Measurements from ENCODE around the gene DHX32. TPM values are rescaled to one million over a fixed set of nuclear protein-coding genes. Genes with fewer than 3 reads are reported as not detected.

The DHX32 gene
- total and polyA plus RNA-seq, 2 of the 4 experiments (the other 2 are of a cell fraction): 15.6 to 27.8 TPM

DNA sequence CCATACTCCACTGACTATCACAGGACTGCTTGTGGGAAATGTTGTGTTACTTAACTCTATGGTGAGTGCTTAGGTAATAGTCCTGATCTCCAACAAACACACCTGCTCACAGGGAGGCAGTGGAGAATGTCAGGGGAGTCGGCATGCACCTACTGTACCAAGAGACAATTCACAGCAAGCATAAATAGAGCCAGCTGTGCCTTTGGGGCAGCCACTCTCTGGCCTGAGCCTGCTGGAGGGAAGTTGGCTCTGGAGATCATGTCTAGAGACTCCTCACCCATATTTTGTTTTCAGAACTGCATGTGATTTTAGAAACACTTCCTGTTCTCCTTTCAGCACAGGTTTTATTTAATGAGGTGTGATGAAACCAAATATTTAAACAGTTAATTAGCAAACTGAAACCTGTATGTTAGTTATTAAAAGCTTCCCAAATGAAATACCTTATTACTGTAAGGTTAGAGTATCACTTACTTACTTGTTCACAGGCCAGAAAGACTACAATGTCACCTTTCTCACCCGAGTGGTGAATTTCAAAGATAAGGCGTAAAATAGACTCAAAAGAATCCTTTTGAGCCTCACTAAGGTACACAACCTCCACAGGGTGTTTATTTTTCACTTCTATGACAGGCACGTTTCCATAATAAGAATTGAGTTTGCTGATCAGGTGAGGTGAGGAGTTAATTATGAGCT lies 21.8 kb downstream of the DHX32 start:
- dilution Hi-C loops (cut with HindIII; ENCODE audit: low sequenced_read_pairs, unreplicated experiment): no loop called here
- no peak overlapping the region for H3K27ac ChIP-seq (ENCODE audit: insufficient read depth, low read length)

More for the DNA sequence above, 21.8 kb downstream of the DHX32 start:
- no peaks in the 10 kb centered on the region; a peak in 1 of 4 replicates for H3K79me1 ChIP-seq (ENCODE audit: low read depth in 1 of 2, low read length in 2 of 2)
- no peak overlapping the region for H2BK20ac ChIP-seq (ENCODE audit: low read depth, low read length)
- no peaks in the 10 kb centered on the region for H3K4me1 ChIP-seq (ENCODE audit: control insufficient read depth, insufficient read depth, low read length)
- no peak overlapping the region for H4K5ac ChIP-seq (ENCODE audit: low read depth, low read length)
- WGBS, 2 experiments (ENCODE audit: extremely low coverage in 2 of 2, insufficient read length in 1 of 2): no CpG with 5 or more reads among the region's 4 CpGs
- no peak overlapping the region for H2BK120ac ChIP-seq (ENCODE audit: low read depth, low read length)
- in situ Hi-C loops (cut with MboI; ENCODE audit: low sequenced_read_pairs) (no loop called here), intact Hi-C loops (cut with micrococcal nuclease) (no loop called here)
- ATAC-seq (ENCODE audit: low read depth) (no peak), DNase-seq (no peak)
- H3K4me3 ChIP-seq (ENCODE audit: insufficient read depth, low read depth, low read length): no peak overlapping the region
- H2BK5ac ChIP-seq (ENCODE audit: low read depth, low read length, poor library complexity, severe bottlenecking): no peak overlapping the region
- no peak overlapping the region for H2BK15ac ChIP-seq (ENCODE audit: low read depth, low read length)
- H3K23ac ChIP-seq (ENCODE audit: low read depth, low read length): no peak overlapping the region
- no peak overlapping the region for H2AK5ac ChIP-seq (ENCODE audit: low read depth, low read length)
- H3K9ac ChIP-seq (ENCODE audit: low read depth, low read length): no peak overlapping the region
- ChIA-PET CTCF (no interaction called here), POLR2A (ENCODE audit: unreplicated experiment) (no interaction called here)
- no peak overlapping the region for H2AK9ac ChIP-seq (replicated peaks; ENCODE audit: low read depth, low read length, poor library complexity)
- no TSS peak for BruUV-seq (replicated peaks)
- no peak overlapping the region for H3K4ac ChIP-seq (ENCODE audit: low read depth, low read length)
- H4K8ac ChIP-seq (ENCODE audit: low read depth in 2 of 2, low read length in 2 of 2): no peak overlapping the region
- H4K20me1 ChIP-seq (ENCODE audit: insufficient read depth, low read length): no peaks in the 10 kb centered on the region
- no peak overlapping the region for H3K56ac ChIP-seq (ENCODE audit: extremely low read depth, insufficient read depth, low read length)
- no peaks in the 10 kb centered on the region for H3K9me3 ChIP-seq (ENCODE audit: control insufficient read depth, insufficient read depth, low read length)
- no peak overlapping the region for H4K91ac ChIP-seq (ENCODE audit: insufficient read depth, low read depth, low read length)
- H3K9me1 ChIP-seq (ENCODE audit: insufficient read depth, low read length): no peaks in the 10 kb centered on the region
- H3K14ac ChIP-seq (replicated peaks; ENCODE audit: low read depth, low read length): no peak overlapping the region
- no peak overlapping the region for H3K4me2 ChIP-seq (ENCODE audit: low read depth, low read length)
- H3K18ac ChIP-seq (ENCODE audit: low read depth, low read length): no peak overlapping the region
- TF ChIP-seq, protein P1, sequence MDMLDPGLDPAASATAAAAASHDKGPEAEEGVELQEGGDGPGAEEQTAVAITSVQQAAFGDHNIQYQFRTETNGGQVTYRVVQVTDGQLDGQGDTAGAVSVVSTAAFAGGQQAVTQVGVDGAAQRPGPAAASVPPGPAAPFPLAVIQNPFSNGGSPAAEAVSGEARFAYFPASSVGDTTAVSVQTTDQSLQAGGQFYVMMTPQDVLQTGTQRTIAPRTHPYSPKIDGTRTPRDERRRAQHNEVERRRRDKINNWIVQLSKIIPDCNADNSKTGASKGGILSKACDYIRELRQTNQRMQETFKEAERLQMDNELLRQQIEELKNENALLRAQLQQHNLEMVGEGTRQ (IDR thresholded peaks at IDR 0.05; ENCODE audit: low read depth, low read length): no peak
- no peak for TF ChIP-seq NFE2L2 (IDR thresholded peaks at IDR 0.05; ENCODE audit: low read depth, low read length)
- H2AFZ ChIP-seq (replicated peaks; ENCODE audit: low read length, poor library complexity): no peak overlapping the region
- H3K27me3 ChIP-seq (ENCODE audit: control insufficient read depth, insufficient read depth, low read length): no peaks in the 10 kb centered on the region
- peaks cover 13% of the 10 kb centered on the region for H3K36me3 ChIP-seq (ENCODE audit: control insufficient read depth, insufficient read depth, low read length)

Measured in IMR-90 (cell line).